Measurements from ENCODE around the gene SYT9. TPM values are rescaled to one million over a fixed set of nuclear protein-coding genes. Genes with fewer than 3 reads are reported as not detected.
A peak's percentile ranks its signal among the peaks of the same experiment; 100 is the strongest.

SYT9 gene
- total RNA-seq, 1 donor from 2014 or later: 5.3 TPM

- DNase-seq (ENCODE audit: low spot score): no peak
- TF ChIP-seq EZH2phosphoT487 (IDR thresholded peaks at IDR 0.05) (no peak), EZH2 (IDR thresholded peaks at IDR 0.05) (no peak), CTCF (IDR thresholded peaks at IDR 0.05) (no peak)
- Histone ChIP-seq H3K9me3 (ENCODE audit: low read depth) (no peaks in the 10 kb centered on the region), H3K36me3 (no peaks in the 10 kb centered on the region), H3F3A (ENCODE audit: low read depth) (peaks cover 11% of the 10 kb centered on the region), H3K27ac (no peak overlapping the region), H3K9ac (no peak overlapping the region), H3K79me2 (ENCODE audit: low read depth) (no peaks in the 10 kb centered on the region), H2AFZ (replicated peaks) (no peak overlapping the region), H3K27me3 (peaks cover 22% of the 10 kb centered on the region), H3K4me2 (no peak overlapping the region), H3K4me1 (peaks cover 14% of the 10 kb centered on the region), H3K4me3 (no peak overlapping the region), H4K20me1 (ENCODE audit: low read depth) (no peaks in the 10 kb centered on the region)
- H3K4me1 Mint-ChIP-seq: peaks cover 21% of the 10 kb centered on the region
- H3K27ac Mint-ChIP-seq: no peak overlapping the region
- no peaks in the 10 kb centered on the region for H3K36me3 Mint-ChIP-seq
- H3K9me3 Mint-ChIP-seq: no peaks in the 10 kb centered on the region
- H3K27me3 Mint-ChIP-seq (ENCODE audit: insufficient read depth, low read depth): peaks cover 8% of the 10 kb centered on the region
- H3K4me3 Mint-ChIP-seq: no peak overlapping the region
Measured at GRCh38 chr11:7511401-7511800, 259.7 kb downstream of the SYT9 start.

- H3K9me3 ChIP-seq (ENCODE audit: low read depth): no peaks in the 10 kb centered on the region
- Mint-ChIP-seq H3K27ac (no peak overlapping the region), H3K4me3 (peak overlapping the region; percentile 91), H3K27me3 (ENCODE audit: insufficient read depth, low read depth) (peaks cover 8% of the 10 kb centered on the region), H3K36me3 (no peaks in the 10 kb centered on the region), H3K9me3 (no peaks in the 10 kb centered on the region), H3K4me1 (peaks cover 21% of the 10 kb centered on the region)
- H3F3A ChIP-seq (ENCODE audit: low read depth): peaks cover 11% of the 10 kb centered on the region
- H3K9ac ChIP-seq: no peak overlapping the region
- no peaks in the 10 kb centered on the region for H3K36me3 ChIP-seq
- no peak for DNase-seq (ENCODE audit: low spot score)
- H2AFZ ChIP-seq (replicated peaks): peak overlapping the region; percentile 96
- TF ChIP-seq EZH2 (IDR thresholded peaks at IDR 0.05) (no peak), CTCF (IDR thresholded peaks at IDR 0.05) (no peak), EZH2phosphoT487 (IDR thresholded peaks at IDR 0.05) (no peak)
- H3K79me2 ChIP-seq (ENCODE audit: low read depth): no peaks in the 10 kb centered on the region
- H3K27me3 ChIP-seq: peaks cover 22% of the 10 kb centered on the region
- H3K4me2 ChIP-seq: peak overlapping the region; percentile 90
- H3K4me3 ChIP-seq: peak overlapping the region; percentile 73
- H4K20me1 ChIP-seq (ENCODE audit: low read depth): no peaks in the 10 kb centered on the region
- no peak overlapping the region for H3K27ac ChIP-seq
- H3K4me1 ChIP-seq: peaks cover 14% of the 10 kb centered on the region
Measured at GRCh38 chr11:7512525-7513233, 261.0 kb downstream of the SYT9 start.

- H3F3A ChIP-seq (ENCODE audit: low read depth): peaks cover 11% of the 10 kb centered on the region
- no peak within 1 kb of the TSS for H3K9ac ChIP-seq
- peak; percentile 89 for DNase-seq (ENCODE audit: low spot score)
- H3K36me3 ChIP-seq: no peaks in the 10 kb centered on the region
- Mint-ChIP-seq H3K4me1 (peaks cover 21% of the 10 kb centered on the region), H3K27ac (no peak within 1 kb of the TSS), H3K9me3 (peaks cover 2% of the 10 kb centered on the region), H3K27me3 (ENCODE audit: insufficient read depth, low read depth) (peaks cover 12% of the 10 kb centered on the region), H3K36me3 (no peaks in the 10 kb centered on the region), H3K4me3 (peak within 1 kb of the TSS; percentile 91)
- no peaks in the 10 kb centered on the region for H3K79me2 ChIP-seq (ENCODE audit: low read depth)
- no peaks in the 10 kb centered on the region for H3K9me3 ChIP-seq (ENCODE audit: low read depth)
- peaks cover 14% of the 10 kb centered on the region for H3K4me1 ChIP-seq
- no peaks in the 10 kb centered on the region for H4K20me1 ChIP-seq (ENCODE audit: low read depth)
- H3K27me3 ChIP-seq: peaks cover 22% of the 10 kb centered on the region
- H2AFZ ChIP-seq (replicated peaks): peak within 1 kb of the TSS; percentile 96
- no peak for TF ChIP-seq EZH2phosphoT487 (IDR thresholded peaks at IDR 0.05)
- TF ChIP-seq EZH2 (IDR thresholded peaks at IDR 0.05): no peak
- TF ChIP-seq CTCF (IDR thresholded peaks at IDR 0.05): peak; percentile 75
- H3K4me3 ChIP-seq: peak within 1 kb of the TSS; percentile 73
- H3K27ac ChIP-seq: no peak within 1 kb of the TSS
- peak within 1 kb of the TSS; percentile 90 for H3K4me2 ChIP-seq
Measured at GRCh38 chr11:7513234-7514098, 261.8 kb downstream of the SYT9 start, which contains the start of gene PPFIBP2. TSS of gene PPFIBP2 (plus strand) at chr11:7513999. CDS start at chr11:7549476, 35,477 bp downstream.
